Endodermal cell (in vitro differentiated cells): ENCODE results near the gene OCA2. TPM values are rescaled to one million over a fixed set of nuclear protein-coding genes. Genes with fewer than 3 reads are reported as not detected.

Experiments
- DNase-seq: peaks from one replicate; pipeline ENCODE4 v3.0.0-alpha.2; 2017
- H3K27ac ChIP-seq: 2 replicates; pipeline ENCODE4 v1.5.1; 2013; ENCODE audit warnings: mild to moderate bottlenecking, low read depth, low read length, moderate library complexity
- H3K27me3 ChIP-seq: 2 replicates; pipeline ENCODE4 v1.6.1; 2013; ENCODE audit warnings: mild to moderate bottlenecking, low read length, moderate library complexity; ENCODE audit not compliant: insufficient read depth, control insufficient read depth, poor library complexity, severe bottlenecking
- H3K36me3 ChIP-seq: 2 replicates; pipeline ENCODE4 v1.7.0; 2013; ENCODE audit warnings: mild to moderate bottlenecking, low read length, moderate library complexity; ENCODE audit not compliant: control insufficient read depth, insufficient read depth
- H3K4me1 ChIP-seq: one replicate; pipeline ENCODE4 v1.7.0; 2013; ENCODE audit warnings: low read length; ENCODE audit not compliant: control insufficient read depth, insufficient read depth
- H3K4me3 ChIP-seq: 2 replicates; pipeline ENCODE4 v1.5.1; 2013; ENCODE audit warnings: mild to moderate bottlenecking, low read length, moderate library complexity
- H3K9ac ChIP-seq: 2 replicates; pipeline ENCODE4 v1.6.1; 2013; ENCODE audit warnings: mild to moderate bottlenecking, low read length, moderate library complexity; ENCODE audit not compliant: poor library complexity, severe bottlenecking; ENCODE audit errors: extremely low read depth
- H3K9me3 ChIP-seq: 2 replicates; pipeline ENCODE4 v1.6.1; 2013; ENCODE audit warnings: mild to moderate bottlenecking, low read length, moderate library complexity; ENCODE audit not compliant: control insufficient read depth
- H3K27ac Mint-ChIP-seq: 2 replicates; pipeline ENCODE4 v1.8.0; 2020; ENCODE audit warnings: mixed read lengths
- H3K27me3 Mint-ChIP-seq: 2 replicates; pipeline ENCODE4 v1.8.0; 2021; ENCODE audit warnings: mild to moderate bottlenecking, mixed read lengths; ENCODE audit not compliant: insufficient read depth
- H3K36me3 Mint-ChIP-seq: 2 replicates; pipeline ENCODE4 v1.8.0; 2020; ENCODE audit warnings: low read depth, mixed read lengths
- H3K4me1 Mint-ChIP-seq: 2 replicates; pipeline ENCODE4 v1.8.0; 2020; ENCODE audit warnings: mixed read lengths
- H3K4me3 Mint-ChIP-seq: 2 replicates; pipeline ENCODE4 v1.8.0; 2020; ENCODE audit warnings: mild to moderate bottlenecking, moderate library complexity, mixed read lengths
- H3K9me3 Mint-ChIP-seq: 2 replicates; pipeline ENCODE4 v1.8.0; 2020; ENCODE audit warnings: mild to moderate bottlenecking, mixed read lengths
- CTCF ChIP-seq: fragments of 200-600 bp; sonication (generic); conservative IDR thresholded peaks from 2 replicates; pipeline ENCODE4 v1.5.0; 2021; ENCODE audit warnings: antibody characterized with exemption, mild to moderate bottlenecking
- WGBS, 2 experiments: methylation state at CpG; one replicate each; pipeline versions ENCODE4 v1.1.5 to v1.1.7; 2013; ENCODE audit warnings: missing lambda C conversion rate in 2 of 2, mixed read lengths in 1 of 2; ENCODE audit not compliant: insufficient coverage in 1 of 2, insufficient read length in 1 of 2; 5-methylcytosine and 5-hydroxymethylcytosine counted together
- total RNA-seq, 2 donors: library from RNA; stranded (reverse); fragmentation: NEBNext Ultra II Directional in 1 of 2; extraction: Animal tissue kit (Norgen Biotek cat#: 25700) in 1 of 2; gene quantifications; 2 replicates in 1 of 2; 3 replicates in 1 of 2; pipeline ENCODE4 v1.2.1, GENCODE V29; 2021

The OCA2 gene
- total RNA-seq, 2 donors from 2014 or later = 0.29 to 0.84 TPM

- TF ChIP-seq CTCF = no peak
- H3K4me3 ChIP-seq = no peak overlapping the region
- 93 to 98% methylated on average over 9 to 10 of the region's 10 CpGs for WGBS, 2 experiments
- no peaks in the 10 kb centered on the region for H3K36me3 Mint-ChIP-seq
- no peak overlapping the region for H3K9ac ChIP-seq
- H3K27me3 Mint-ChIP-seq = no peaks in the 10 kb centered on the region
- H3K27ac ChIP-seq = no peak overlapping the region
- DNase-seq = peak; percentile 5
- no peak overlapping the region for H3K4me3 Mint-ChIP-seq
- peaks cover 16% of the 10 kb centered on the region for H3K9me3 ChIP-seq
- H3K9me3 Mint-ChIP-seq = peaks cover 5% of the 10 kb centered on the region
- H3K27me3 ChIP-seq = no peaks in the 10 kb centered on the region
- H3K36me3 ChIP-seq = no peaks in the 10 kb centered on the region
- H3K4me1 Mint-ChIP-seq = no peaks in the 10 kb centered on the region
- no peaks in the 10 kb centered on the region for H3K4me1 ChIP-seq
- no peak overlapping the region for H3K27ac Mint-ChIP-seq
These were observed 150.0 kb downstream of the OCA2 start for GRCh38 chr15:27949089-27949488.

GRCh38 chr15:27939246-27939645, 159.9 kb downstream of the OCA2 start:
- Mint-ChIP-seq H3K27me3 (no peaks in the 10 kb centered on the region), H3K27ac (no peak overlapping the region), H3K36me3 (no peaks in the 10 kb centered on the region), H3K4me3 (no peak overlapping the region), H3K9me3 (no peaks in the 10 kb centered on the region), H3K4me1 (peaks cover 4% of the 10 kb centered on the region)
- no peak overlapping the region for H3K4me3 ChIP-seq
- TF ChIP-seq CTCF = no peak
- no peaks in the 10 kb centered on the region for H3K36me3 ChIP-seq
- no peak overlapping the region for H3K27ac ChIP-seq
- H3K27me3 ChIP-seq = no peaks in the 10 kb centered on the region
- WGBS, 2 experiments = 92% methylated on average over 2 of the region's 2 CpGs; no CpG with 5 or more reads in 1 of the 2 experiments
- H3K9ac ChIP-seq = no peak overlapping the region
- no peaks in the 10 kb centered on the region for H3K4me1 ChIP-seq
- H3K9me3 ChIP-seq = peaks cover 4% of the 10 kb centered on the region
- DNase-seq = no peak

- no peaks in the 10 kb centered on the region for H3K27me3 ChIP-seq
- Mint-ChIP-seq H3K4me3 (no peak overlapping the region), H3K27me3 (no peaks in the 10 kb centered on the region), H3K27ac (no peak overlapping the region), H3K9me3 (peaks cover 7% of the 10 kb centered on the region), H3K36me3 (no peaks in the 10 kb centered on the region), H3K4me1 (no peaks in the 10 kb centered on the region)
- DNase-seq = no peak
- H3K9me3 ChIP-seq = peaks cover 2% of the 10 kb centered on the region
- H3K4me1 ChIP-seq = no peaks in the 10 kb centered on the region
- no peak for TF ChIP-seq CTCF
- H3K4me3 ChIP-seq = no peak overlapping the region
- 70% methylated on average over 1 of the region's 1 CpG; no CpG with 5 or more reads in 1 of the 2 experiments for WGBS, 2 experiments
- no peaks in the 10 kb centered on the region for H3K36me3 ChIP-seq
- H3K27ac ChIP-seq = no peak overlapping the region
- no peak overlapping the region for H3K9ac ChIP-seq
These were observed 161.3 kb downstream of the OCA2 start for GRCh38 chr15:27937851-27938250.
